C4-2B (cell line): ENCODE data around the gene APCDD1L.

Experiments used
- H3K27ac ChIP-seq: fragments of 450-650 bp; 2 replicates; pipeline ENCODE4 v1.5.1; 2017
- CTCF ChIP-seq: fragments of 450-650 bp; conservative IDR thresholded peaks from 2 replicates; pipeline ENCODE4 v1.5.1; 2017; ENCODE audit warnings: mild to moderate bottlenecking
- ZFX ChIP-seq: fragments of 450-650 bp; IDR thresholded peaks from 2 replicates; pipeline ENCODE4 v1.6.1; 2017

APCDD1L gene

GRCh38 chr20:58498470-58499068, 16.6 kb downstream of the APCDD1L start:
- TF ChIP-seq ZFX (no peak), CTCF (no peak)
- H3K27ac ChIP-seq: no peak overlapping the region

- TF ChIP-seq ZFX (no peak), CTCF (no peak)
- H3K27ac ChIP-seq: no peak overlapping the region
These were observed 17.3 kb downstream of the APCDD1L start for GRCh38 chr20:58497724-58498469.

DNA sequence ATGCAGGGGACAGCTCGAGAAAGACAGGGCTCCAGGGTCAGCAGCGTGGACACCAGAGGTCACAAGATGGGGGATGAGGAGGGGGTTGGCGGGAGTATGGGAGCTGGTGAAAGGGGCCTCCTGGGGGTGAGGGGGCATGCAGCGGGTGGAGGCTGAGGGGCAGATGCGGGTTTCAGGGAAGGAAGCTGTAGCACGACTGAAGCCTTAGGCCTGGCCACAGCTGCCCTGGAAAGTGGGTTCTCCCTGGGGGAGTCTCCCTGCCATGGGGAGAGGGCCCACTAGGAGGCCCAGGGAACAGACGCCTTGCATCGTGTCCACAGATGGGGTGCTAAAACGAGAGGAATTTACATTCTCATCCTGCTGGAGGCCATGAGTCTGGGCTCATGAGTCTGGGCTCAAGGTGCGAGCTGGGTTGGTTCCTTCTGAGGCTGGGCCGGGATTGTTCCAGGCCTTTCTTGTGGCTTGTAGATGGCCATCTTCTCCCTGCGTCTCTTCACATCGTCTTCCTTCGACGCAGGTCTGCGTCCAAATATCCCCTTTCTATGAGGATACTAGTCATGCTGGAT, 18.0 kb downstream of the APCDD1L start:
- TF ChIP-seq ZFX (no peak), CTCF (no peak)
- H3K27ac ChIP-seq: no peak overlapping the region

GRCh38 chr20:58496429-58496769, 18.8 kb downstream of the APCDD1L start:
- H3K27ac ChIP-seq: no peak overlapping the region
- TF ChIP-seq ZFX (no peak), CTCF (no peak)

DNA sequence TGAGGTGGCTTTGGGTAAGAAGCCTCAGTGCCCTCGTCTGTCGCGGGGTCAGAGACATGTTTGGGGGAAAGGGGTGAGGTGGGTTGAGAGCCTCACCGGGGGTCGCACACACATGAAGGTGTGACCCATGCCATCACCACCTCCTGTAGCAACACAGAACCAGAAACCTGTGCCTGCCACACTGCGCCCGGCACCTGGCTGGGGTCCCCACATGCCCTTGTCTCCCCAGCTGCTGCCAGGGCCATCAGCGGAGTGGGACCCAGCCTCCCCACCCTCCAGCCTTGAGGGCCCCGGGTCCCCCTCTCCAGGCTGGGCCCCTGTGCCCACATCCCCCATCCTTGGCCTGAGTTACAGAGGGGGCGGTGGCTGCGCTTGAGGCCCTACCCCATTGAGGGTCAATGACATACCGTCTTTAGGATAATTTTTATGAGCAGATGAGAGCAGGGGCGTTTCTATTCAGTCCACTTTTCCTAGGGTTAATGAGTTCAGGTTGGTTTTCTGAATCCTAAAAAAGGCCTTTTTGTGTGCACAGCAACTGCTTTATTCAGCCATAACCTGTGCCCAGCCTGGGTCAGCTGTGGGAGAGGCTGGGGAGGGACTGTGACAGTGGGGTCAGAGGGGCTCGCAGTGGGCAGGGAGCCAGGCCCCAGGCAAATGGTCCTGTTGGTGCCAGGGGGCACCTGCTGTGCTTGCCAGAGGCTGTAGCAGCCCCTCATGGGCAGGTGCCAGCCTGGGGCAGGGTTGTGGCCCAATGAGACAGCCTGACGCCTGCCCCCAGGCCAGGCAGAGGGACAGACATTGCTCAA, 19.4 kb downstream of the APCDD1L start:
- H3K27ac ChIP-seq: no peak overlapping the region
- TF ChIP-seq CTCF: no peak
- TF ChIP-seq ZFX: no peak

- no peak overlapping the region for H3K27ac ChIP-seq
- TF ChIP-seq ZFX (no peak), CTCF (no peak)
These were observed 20.1 kb downstream of the APCDD1L start for GRCh38 chr20:58494923-58495622.
